Measurements from ENCODE around the gene ZNF541.

Gene ZNF541

DNA sequence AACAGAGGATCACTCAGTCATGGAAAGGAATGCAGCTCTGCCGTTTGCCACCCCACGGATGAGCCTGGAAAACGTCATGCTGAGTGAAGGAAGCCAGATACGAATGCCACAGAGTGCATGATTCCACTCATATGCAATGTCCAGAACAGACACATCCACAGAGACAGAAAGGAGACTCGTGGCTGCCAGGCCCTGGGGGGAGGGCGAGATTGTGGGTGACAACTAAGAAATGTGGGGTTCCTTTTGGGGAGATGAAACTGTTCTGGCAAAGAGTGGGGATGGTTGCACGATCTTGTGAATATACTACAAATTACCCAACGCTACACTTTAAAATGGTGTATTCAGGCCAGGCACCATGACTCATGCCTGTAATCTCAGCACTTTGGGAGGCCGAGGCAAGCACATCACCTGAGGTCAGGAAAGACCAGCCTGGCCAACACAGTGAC is 30.9 kb downstream of the ZNF541 start:
- no peak for DNase-seq (ENCODE audit: low read depth)

DNA sequence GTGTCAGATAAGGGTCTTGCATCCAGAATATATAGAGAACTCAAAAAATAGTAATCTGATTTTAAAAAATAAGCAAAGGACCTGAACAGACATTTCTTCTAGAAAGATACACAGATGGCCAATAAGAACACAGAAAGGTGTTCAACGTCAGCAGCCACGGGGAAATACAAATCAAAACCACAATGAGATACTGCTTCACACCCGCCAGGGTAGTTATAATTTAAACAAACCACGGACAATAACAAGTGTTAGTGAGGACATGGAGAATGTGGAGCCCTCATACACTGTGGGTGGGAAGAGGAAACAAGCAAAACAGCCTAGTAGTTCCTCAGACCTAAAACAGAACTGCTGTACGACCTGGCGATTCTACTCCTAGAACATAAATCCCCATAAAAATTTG is 31.4 kb downstream of the ZNF541 start:
- DNase-seq (ENCODE audit: low read depth): no peak

DNA sequence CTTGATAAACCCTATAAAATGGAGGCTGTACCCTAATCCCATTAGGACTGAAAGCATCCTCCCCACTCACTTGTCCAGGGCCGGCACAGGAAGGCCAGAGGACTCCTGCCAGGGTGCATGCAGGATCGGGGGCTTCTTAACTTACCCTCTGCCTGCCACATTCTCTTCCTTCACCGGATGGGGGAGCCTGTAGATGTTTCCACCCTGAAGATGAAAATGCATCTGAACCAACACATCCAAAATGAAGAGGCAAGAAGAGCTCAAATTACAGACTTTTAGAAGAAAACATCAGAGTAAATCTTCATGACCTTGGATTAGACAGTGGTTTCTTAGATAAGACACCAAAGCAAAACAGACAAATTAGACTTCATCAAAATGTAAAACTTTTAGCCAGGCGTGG is 32.2 kb downstream of the ZNF541 start:
- DNase-seq (ENCODE audit: low read depth): no peak

DNA sequence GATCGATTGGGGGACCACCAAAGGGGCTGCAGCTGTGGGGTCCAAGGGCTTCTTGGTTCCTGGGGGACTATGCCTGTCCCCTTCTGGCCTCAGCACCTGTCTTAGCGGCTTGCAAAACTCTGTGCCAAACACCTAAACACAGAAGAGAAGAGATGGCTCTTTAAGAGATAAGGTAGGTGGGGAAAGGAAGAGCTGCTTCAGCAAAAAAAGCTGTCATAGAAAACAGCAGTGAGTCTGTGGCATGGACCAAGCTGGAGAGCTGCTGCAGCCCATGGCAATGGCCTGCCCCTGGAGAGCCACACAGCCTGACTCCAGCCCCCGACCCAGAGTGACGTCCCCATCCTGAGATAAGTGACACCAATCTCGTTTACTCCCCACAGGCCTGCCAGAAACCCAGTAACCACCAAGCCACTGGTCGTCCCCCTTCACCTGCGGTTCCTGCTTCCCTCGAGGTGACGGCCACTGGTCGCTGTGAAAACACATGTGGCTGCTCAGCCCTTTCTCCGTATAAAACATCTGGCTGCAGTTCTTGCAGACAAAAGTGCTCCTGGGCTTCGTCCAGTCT is 33.1 kb downstream of the ZNF541 start:
- no peak for DNase-seq (ENCODE audit: low read depth)

DNA sequence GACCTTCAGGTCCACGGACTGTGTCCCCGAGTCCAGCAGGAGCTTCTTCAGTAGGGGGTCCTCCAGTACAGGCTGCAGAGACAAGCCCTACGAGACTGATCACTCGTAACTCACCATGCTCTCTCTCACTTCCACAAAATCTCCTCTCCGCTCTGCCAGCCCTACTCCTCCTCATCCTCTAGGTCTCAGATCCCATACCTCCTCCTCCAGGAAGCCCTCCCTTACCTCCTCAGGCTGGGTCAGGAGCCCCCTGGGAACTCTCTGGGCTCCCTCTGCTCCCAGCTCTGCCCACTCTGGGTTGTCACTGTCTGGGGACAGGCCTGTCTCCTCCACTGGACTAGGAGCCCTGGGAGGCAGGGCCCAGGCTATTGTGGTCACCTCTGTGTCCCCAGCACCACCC is 34.1 kb downstream of the ZNF541 start:
- no peak for DNase-seq (ENCODE audit: low read depth)

DNA sequence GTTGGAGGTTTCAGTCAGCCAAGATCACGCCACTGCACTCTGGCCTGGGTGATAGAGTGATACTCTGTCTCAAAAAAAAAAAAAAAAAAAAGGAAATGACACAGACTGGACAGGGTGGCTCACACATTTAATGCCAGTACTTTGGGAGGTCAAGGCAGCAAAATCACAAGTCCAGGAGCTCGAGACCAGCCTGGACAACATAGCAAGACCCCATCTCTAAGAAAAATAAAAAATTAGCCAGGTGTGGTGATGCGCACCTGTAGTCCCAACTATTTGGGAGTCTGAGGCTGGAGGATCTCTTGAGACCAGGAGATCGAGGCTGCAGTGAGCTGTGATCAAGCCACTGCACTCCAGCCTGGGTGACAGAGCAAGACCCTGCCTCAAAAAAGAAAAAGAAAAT is 35.5 kb downstream of the ZNF541 start:
- DNase-seq (ENCODE audit: low read depth): no peak

DNA sequence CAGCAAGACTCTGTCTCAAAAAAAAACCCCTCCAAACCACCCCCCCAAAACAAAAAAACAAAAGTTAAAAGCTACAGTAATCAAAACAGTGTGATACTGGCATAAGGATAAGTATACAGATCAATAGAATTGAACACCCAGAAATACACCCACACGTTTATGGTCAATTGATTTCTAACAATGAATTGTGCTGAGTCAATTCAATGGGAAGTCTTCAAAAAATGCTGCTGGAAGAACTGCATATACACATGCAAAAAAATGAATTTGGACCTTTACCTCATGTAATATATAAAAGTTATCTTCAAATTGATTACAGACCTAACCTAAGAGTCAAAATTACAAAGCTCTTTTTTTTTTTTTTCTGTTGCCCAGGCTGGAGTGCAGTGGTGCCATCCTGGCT is 38.3 kb downstream of the ZNF541 start:
- no peak for DNase-seq (ENCODE audit: low read depth)

DNA sequence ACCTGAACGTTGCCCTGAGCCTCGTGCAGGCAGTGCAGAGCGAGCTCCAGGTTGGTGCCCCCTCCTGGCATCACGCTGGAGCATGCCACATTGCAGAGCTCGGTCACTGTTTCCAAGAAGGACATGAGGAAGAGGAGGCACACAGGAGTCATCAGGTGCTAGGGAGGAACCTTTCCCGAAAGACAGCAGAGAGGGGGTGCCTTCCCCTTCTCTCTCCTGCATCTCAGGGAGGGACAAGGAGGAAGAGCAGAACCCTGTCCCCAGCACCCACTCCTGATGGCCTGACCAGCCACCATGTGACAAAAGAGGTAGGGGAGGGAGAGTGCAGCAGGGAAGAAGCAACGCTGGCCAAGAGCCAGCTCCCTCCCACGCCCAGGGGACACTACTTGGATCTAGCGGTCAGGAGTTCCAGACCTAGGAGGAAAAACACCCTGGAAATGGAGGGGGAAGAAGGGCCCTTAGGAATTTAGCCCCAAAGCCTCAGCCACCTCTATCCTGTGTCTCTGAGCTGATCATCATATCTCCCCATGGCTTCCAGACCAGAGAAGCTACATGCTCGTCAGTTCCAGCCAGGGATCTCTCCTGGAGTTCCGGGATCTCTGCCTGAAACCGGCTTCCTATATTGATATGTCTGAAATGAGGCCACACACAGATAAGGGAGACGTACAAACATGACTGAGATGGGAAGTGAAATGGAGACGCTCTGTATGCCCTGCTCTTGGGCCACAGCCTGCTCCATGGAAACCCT is 41.1 kb downstream of the ZNF541 start:
- no peak for DNase-seq (ENCODE audit: low read depth)

DNA sequence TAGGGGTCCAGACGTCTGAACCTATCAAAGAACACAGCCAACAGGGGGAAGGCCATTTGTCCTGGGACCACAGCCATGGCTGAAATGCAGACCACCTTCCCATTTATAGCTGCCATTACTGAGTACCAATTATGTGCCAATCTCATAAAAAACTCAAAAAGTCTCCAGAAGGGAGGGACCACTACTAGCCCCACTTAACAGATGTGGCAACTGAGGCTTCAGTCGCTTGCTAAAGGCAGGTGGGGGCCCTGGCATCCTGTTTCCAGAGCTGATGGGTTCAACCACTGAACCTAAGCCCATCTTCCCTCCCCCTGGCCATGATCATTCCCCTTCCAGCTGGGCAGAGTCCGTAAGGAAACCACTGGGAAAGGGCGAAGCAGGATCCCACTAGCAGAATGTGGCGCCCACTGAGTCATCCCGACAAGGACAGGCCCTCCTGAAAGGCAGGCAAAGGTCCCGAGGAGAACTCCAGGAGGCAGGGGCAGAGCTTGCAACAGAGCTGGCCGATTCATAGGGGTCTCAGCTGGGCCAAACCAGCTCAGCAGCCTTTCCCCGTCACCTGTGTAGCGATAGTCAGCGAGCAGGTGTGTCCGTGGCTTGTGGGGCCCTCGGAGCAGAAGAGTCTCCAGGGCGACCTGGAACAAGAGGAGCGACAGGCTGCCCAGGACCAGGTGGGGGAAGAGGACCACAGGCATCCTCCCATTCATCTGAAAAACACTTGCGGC is 43.8 kb downstream of the ZNF541 start:
- no peak for DNase-seq (ENCODE audit: low read depth)

DNA sequence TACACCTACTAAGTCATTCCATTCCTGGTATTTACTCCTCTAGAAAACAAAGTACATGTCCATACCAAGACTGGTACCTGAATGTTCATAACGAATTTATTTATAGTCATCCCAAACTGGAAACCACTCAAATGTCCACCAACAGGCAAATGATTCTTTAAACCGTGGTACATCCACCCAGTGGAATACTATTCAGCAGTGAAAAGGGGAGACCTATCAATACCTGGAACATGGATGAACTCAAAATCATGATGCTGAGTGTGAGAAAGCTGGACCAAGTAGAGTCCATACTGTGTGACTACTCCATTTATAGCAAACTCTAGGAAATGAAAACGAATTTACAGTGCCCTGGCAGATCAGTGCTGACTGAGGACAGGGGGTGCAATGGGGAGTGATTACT is 46.1 kb downstream of the ZNF541 start:
- DNase-seq (ENCODE audit: low read depth): no peak

DNA sequence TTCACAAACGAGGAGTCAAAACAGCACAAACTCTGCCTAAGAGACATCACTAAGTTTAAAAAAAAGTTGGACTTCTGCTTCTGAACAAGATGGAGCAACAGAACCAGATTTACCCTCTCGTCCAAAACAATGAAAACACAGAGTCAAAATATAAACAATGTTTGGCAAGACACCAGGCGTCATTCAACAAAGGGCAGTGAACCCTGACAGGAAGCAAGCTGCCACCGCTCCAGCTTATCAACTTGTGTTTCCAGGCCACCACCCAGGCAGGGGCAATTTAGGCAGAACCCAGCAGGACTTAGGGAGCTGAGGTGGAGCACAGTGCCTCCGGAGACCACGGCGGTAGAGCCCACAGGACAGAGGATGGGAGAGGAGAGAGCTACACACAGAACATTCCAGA is 49.5 kb downstream of the ZNF541 start:
- DNase-seq (ENCODE audit: low read depth): no peak

Data from stimulated activated CD8-positive, alpha-beta memory T cell treated with anti-CD3 and anti-CD28 coated beads, Interleukin-15, amount 100 ng/mL, for 24 hours (primary cell).